HG02759 (cell line): Measurements from ENCODE around the gene NUF2.

Experiments used
- ATAC-seq: cut with Tn5 transposase; IDR thresholded peaks from one replicate; pipeline ENCODE4 v1.9.1; 2021; ENCODE audit warnings: mild to moderate bottlenecking, moderate library complexity; ENCODE audit not compliant: unreplicated experiment

Gene NUF2

DNA sequence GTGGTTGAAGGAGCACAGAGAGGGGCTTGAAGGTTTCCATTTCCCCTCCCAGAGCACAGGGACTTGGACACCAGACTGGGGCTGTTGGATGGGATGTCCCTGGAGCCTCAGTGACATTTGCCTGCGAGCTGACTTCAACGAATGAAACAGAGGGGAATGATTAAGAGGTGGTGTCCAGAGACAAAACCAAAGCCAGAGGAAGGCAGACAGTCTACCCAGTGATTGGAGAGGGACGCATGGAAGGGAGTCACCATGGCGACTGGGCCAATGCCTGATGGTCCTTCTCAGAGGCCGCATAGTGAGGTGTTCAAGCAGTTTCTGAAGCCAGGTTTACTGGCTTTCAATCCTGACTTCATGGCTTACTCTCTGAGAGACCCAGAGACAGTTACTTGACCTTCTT lies 77.2 kb downstream of the NUF2 start:
- ATAC-seq, result no peak

DNA sequence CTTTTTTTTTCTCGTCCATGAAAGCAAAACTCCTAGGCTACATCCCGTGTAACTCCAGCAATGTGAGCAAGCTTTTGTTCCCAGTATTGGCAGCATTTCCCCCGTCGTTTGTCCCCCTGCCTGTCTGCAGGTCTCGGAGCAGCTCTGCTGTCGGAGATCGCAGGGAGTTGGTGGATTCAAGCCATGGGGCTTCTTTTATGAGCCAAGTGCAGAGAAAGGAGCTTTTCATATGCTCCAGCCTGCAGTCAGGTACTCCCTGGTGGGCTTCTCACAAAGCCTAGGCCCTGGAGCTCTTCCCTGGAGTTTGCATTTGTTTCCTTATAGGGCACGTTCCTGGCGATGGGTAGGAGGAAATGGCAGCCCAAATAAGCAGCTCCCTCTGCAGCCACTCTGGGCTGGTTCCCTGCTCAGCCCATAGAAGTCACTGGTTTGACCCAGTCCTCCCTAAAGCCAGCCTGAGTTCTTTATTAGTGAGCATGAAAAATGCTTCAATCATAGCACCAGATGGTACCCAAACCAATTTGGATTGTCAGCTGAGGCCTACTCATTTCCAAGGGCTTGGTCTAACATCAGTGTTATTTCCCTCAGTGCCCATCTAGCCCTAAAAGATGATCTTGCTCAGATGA lies 78.3 kb downstream of the NUF2 start:
- ATAC-seq, result no peak

DNA sequence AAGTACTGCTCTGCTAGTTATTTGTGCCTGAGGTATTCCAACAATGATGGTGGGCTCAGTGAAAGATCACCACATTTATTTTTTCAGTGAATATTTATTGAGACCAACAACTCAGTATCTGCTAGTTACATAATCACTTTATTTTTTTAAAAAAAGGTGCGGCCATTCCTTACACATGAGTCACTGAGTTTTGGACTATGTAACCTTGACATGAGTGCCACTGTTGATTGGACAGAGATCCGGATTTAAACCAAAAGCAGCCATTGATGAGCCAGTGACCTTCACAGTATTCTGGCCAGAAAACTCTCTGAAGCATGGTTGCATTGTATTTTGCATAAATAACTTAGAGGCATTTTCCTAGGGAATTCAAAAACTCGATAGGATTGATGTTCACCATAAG lies 79.5 kb downstream of the NUF2 start:
- no peak for ATAC-seq
